8988T (cell line): Measurements from ENCODE around the gene PDE8A.
"Not testable (repeated sequence)": the region's sequence is repeated elsewhere in the genome, so short reads cannot be mapped to it uniquely, and the experiment has no call there.

Experiments
- DNase-seq: peaks from one replicate; pipeline ENCODE4 v3.0.0; 2011

PDE8A gene

GRCh38 chr15:85142312-85142711, 160.7 kb downstream of the PDE8A start:
- DNase-seq: no peak

- DNase-seq: no peak
Observed at GRCh38 chr15:85149465-85150129, 167.9 kb downstream of the PDE8A start.

GRCh38 chr15:85150130-85150480, 168.4 kb downstream of the PDE8A start:
- DNase-seq: no peak

GRCh38 chr15:85151145-85151544, 169.5 kb downstream of the PDE8A start:
- DNase-seq: no peak

GRCh38 chr15:85151861-85152260, 170.2 kb downstream of the PDE8A start:
- DNase-seq: no peak

- DNase-seq: no peak
Observed at GRCh38 chr15:85154061-85154460, 172.4 kb downstream of the PDE8A start.

- DNase-seq: no peak
Observed at GRCh38 chr15:85155360-85155759, 173.7 kb downstream of the PDE8A start.

GRCh38 chr15:85155857-85156256, 174.2 kb downstream of the PDE8A start:
- DNase-seq: no peak

GRCh38 chr15:85157344-85157743, 175.7 kb downstream of the PDE8A start:
- no peak for DNase-seq

- DNase-seq: no peak
Observed at GRCh38 chr15:85162237-85162636, 180.6 kb downstream of the PDE8A start.

GRCh38 chr15:85164841-85165466, 183.3 kb downstream of the PDE8A start:
- no peak for DNase-seq

- no peak for DNase-seq
Observed at GRCh38 chr15:85167568-85167967, 185.9 kb downstream of the PDE8A start.

- DNase-seq: no peak
Observed at GRCh38 chr15:85168642-85169173, 187.1 kb downstream of the PDE8A start.

- DNase-seq: no peak
Observed at GRCh38 chr15:85171736-85172135, 190.1 kb downstream of the PDE8A start.

- DNase-seq: no peak
Observed at GRCh38 chr15:85172846-85173490, 191.3 kb downstream of the PDE8A start.

- DNase-seq: not testable (repeated sequence)
Observed at GRCh38 chr15:85173630-85174029, 192.0 kb downstream of the PDE8A start.

GRCh38 chr15:85174521-85174920, 192.9 kb downstream of the PDE8A start:
- no peak for DNase-seq

GRCh38 chr15:85177042-85177515, 195.4 kb downstream of the PDE8A start:
- not testable (repeated sequence) for DNase-seq

GRCh38 chr15:85178308-85178707, 196.7 kb downstream of the PDE8A start:
- no peak for DNase-seq

- no peak for DNase-seq
Observed at GRCh38 chr15:85179700-85180099, 198.0 kb downstream of the PDE8A start.

GRCh38 chr15:85185350-85185749, 203.7 kb downstream of the PDE8A start:
- DNase-seq: not testable (repeated sequence)

- DNase-seq: not testable (repeated sequence)
Observed at GRCh38 chr15:85188171-85188577, 206.5 kb downstream of the PDE8A start.
